ENCODE data around the gene NUTM2F. TPM values are rescaled to one million over a fixed set of nuclear protein-coding genes. Genes with fewer than 3 reads are reported as not detected.
"Not testable (repeated sequence)": the region's sequence is repeated elsewhere in the genome, so short reads cannot be mapped to it uniquely, and the experiment has no call there.

NUTM2F gene
- total RNA-seq, result not detected

- POLR2A ChIA-PET; H3K4me1 Mint-ChIP-seq (ENCODE audit: low read depth); ATAC-seq; H3K27me3 Mint-ChIP-seq; H3K36me3 Mint-ChIP-seq (ENCODE audit: low read depth); H3K27ac Mint-ChIP-seq; H3K4me3 Mint-ChIP-seq; H3K9me3 Mint-ChIP-seq; CTCF ChIA-PET; DNase-seq; intact Hi-C loops (cut with micrococcal nuclease): not testable (repeated sequence)
Observed at GRCh38 chr9:94328544-94328943, at the start of gene NUTM2F. TSS of gene NUTM2F (minus strand) at chr9:94328644. CDS start at chr9:94328623, 21 bp downstream.

- H3K9me3 Mint-ChIP-seq; intact Hi-C loops (cut with micrococcal nuclease); H3K27me3 Mint-ChIP-seq; POLR2A ChIA-PET; H3K36me3 Mint-ChIP-seq (ENCODE audit: low read depth); CTCF ChIA-PET: not testable (repeated sequence)
- Mint-ChIP-seq H3K27ac (peak overlapping the region; percentile 91), H3K4me1 (ENCODE audit: low read depth) (peaks cover 12% of the 10 kb centered on the region), H3K4me3 (peak overlapping the region; percentile 83)
- DNase-seq (peak; percentile 14), ATAC-seq (peak; percentile 46)
Observed at GRCh38 chr9:94375197-94375596, 46.8 kb upstream of the NUTM2F start.

- H3K4me3 Mint-ChIP-seq, result peak overlapping the region; percentile 83
- H3K9me3 Mint-ChIP-seq; intact Hi-C loops (cut with micrococcal nuclease); H3K36me3 Mint-ChIP-seq (ENCODE audit: low read depth); H3K27me3 Mint-ChIP-seq; POLR2A ChIA-PET; CTCF ChIA-PET: not testable (repeated sequence)
- DNase-seq (peak; percentile 92), ATAC-seq (peak; percentile 98)
- H3K4me1 Mint-ChIP-seq (ENCODE audit: low read depth), result peaks cover 12% of the 10 kb centered on the region
- peak overlapping the region; percentile 91 for H3K27ac Mint-ChIP-seq
Observed at GRCh38 chr9:94374176-94375056, 46.0 kb upstream of the NUTM2F start.

- DNase-seq; H3K27me3 Mint-ChIP-seq; CTCF ChIA-PET; H3K36me3 Mint-ChIP-seq (ENCODE audit: low read depth); intact Hi-C loops (cut with micrococcal nuclease); H3K9me3 Mint-ChIP-seq; ATAC-seq; POLR2A ChIA-PET: not testable (repeated sequence)
- Mint-ChIP-seq H3K4me3 (peak overlapping the region; percentile 73), H3K4me1 (ENCODE audit: low read depth) (peaks cover 12% of the 10 kb centered on the region), H3K27ac (peak overlapping the region; percentile 83)
Observed at GRCh38 chr9:94373779-94374175, 45.3 kb upstream of the NUTM2F start.

GRCh38 chr9:94370266-94370665 lies 41.8 kb upstream of the NUTM2F start:
- H3K27me3 Mint-ChIP-seq; intact Hi-C loops (cut with micrococcal nuclease); ATAC-seq; CTCF ChIA-PET; H3K36me3 Mint-ChIP-seq (ENCODE audit: low read depth); H3K27ac Mint-ChIP-seq; H3K4me3 Mint-ChIP-seq; H3K9me3 Mint-ChIP-seq; H3K4me1 Mint-ChIP-seq (ENCODE audit: low read depth); DNase-seq; POLR2A ChIA-PET: not testable (repeated sequence)

- DNase-seq; H3K9me3 Mint-ChIP-seq; ATAC-seq; intact Hi-C loops (cut with micrococcal nuclease); H3K4me3 Mint-ChIP-seq; H3K27ac Mint-ChIP-seq; POLR2A ChIA-PET; CTCF ChIA-PET; H3K27me3 Mint-ChIP-seq; H3K36me3 Mint-ChIP-seq (ENCODE audit: low read depth); H3K4me1 Mint-ChIP-seq (ENCODE audit: low read depth): not testable (repeated sequence)
Observed at GRCh38 chr9:94364093-94364614, 35.7 kb upstream of the NUTM2F start.

GRCh38 chr9:94357158-94357557 lies 28.7 kb upstream of the NUTM2F start:
- ATAC-seq; H3K27me3 Mint-ChIP-seq; H3K4me1 Mint-ChIP-seq (ENCODE audit: low read depth); intact Hi-C loops (cut with micrococcal nuclease); DNase-seq; CTCF ChIA-PET; POLR2A ChIA-PET; H3K36me3 Mint-ChIP-seq (ENCODE audit: low read depth); H3K27ac Mint-ChIP-seq; H3K4me3 Mint-ChIP-seq; H3K9me3 Mint-ChIP-seq: not testable (repeated sequence)

GRCh38 chr9:94351901-94352723 lies 23.7 kb upstream of the NUTM2F start:
- peak; percentile 20 for ATAC-seq
- H3K27me3 Mint-ChIP-seq; intact Hi-C loops (cut with micrococcal nuclease); H3K4me1 Mint-ChIP-seq (ENCODE audit: low read depth); H3K36me3 Mint-ChIP-seq (ENCODE audit: low read depth); H3K27ac Mint-ChIP-seq; CTCF ChIA-PET; H3K9me3 Mint-ChIP-seq; POLR2A ChIA-PET; H3K4me3 Mint-ChIP-seq: not testable (repeated sequence)
- peak; percentile 25 for DNase-seq

- ATAC-seq; H3K4me3 Mint-ChIP-seq; H3K36me3 Mint-ChIP-seq (ENCODE audit: low read depth); CTCF ChIA-PET; POLR2A ChIA-PET; H3K27ac Mint-ChIP-seq; DNase-seq; H3K4me1 Mint-ChIP-seq (ENCODE audit: low read depth); H3K9me3 Mint-ChIP-seq; intact Hi-C loops (cut with micrococcal nuclease); H3K27me3 Mint-ChIP-seq: not testable (repeated sequence)
Observed at GRCh38 chr9:94348754-94349153, 20.3 kb upstream of the NUTM2F start.

- ATAC-seq; POLR2A ChIA-PET; H3K4me3 Mint-ChIP-seq; CTCF ChIA-PET; H3K4me1 Mint-ChIP-seq (ENCODE audit: low read depth); intact Hi-C loops (cut with micrococcal nuclease); H3K9me3 Mint-ChIP-seq; DNase-seq; H3K36me3 Mint-ChIP-seq (ENCODE audit: low read depth); H3K27me3 Mint-ChIP-seq: not testable (repeated sequence)
- H3K27ac Mint-ChIP-seq, result peak overlapping the region; percentile 25
Observed at GRCh38 chr9:94347451-94347850, 19.0 kb upstream of the NUTM2F start.

GRCh38 chr9:94341703-94342102 lies 13.3 kb upstream of the NUTM2F start:
- CTCF ChIA-PET; H3K4me3 Mint-ChIP-seq; POLR2A ChIA-PET; H3K36me3 Mint-ChIP-seq (ENCODE audit: low read depth); H3K27me3 Mint-ChIP-seq; H3K9me3 Mint-ChIP-seq; H3K27ac Mint-ChIP-seq; DNase-seq; H3K4me1 Mint-ChIP-seq (ENCODE audit: low read depth); intact Hi-C loops (cut with micrococcal nuclease): not testable (repeated sequence)
- peak; percentile 77 for ATAC-seq

- DNase-seq; H3K36me3 Mint-ChIP-seq (ENCODE audit: low read depth); intact Hi-C loops (cut with micrococcal nuclease); H3K4me3 Mint-ChIP-seq; CTCF ChIA-PET; H3K4me1 Mint-ChIP-seq (ENCODE audit: low read depth); POLR2A ChIA-PET; H3K9me3 Mint-ChIP-seq; H3K27me3 Mint-ChIP-seq; ATAC-seq; H3K27ac Mint-ChIP-seq: not testable (repeated sequence)
Observed at GRCh38 chr9:94340750-94341149, 12.3 kb upstream of the NUTM2F start.

Data from activated CD8-positive, alpha-beta T cell treated with anti-CD3 and anti-CD28 coated beads for 36 hours (primary cell).